Kidney capillary endothelial cell (primary cell): ENCODE measurements around the gene PACRG.

Experiments used
- DNase-seq: peaks from one replicate; pipeline ENCODE4 v3.0.0-alpha.2; 2018; ENCODE audit warnings: low spot score

Gene PACRG

GRCh38 chr6:163352011-163352685, 624.4 kb downstream of the PACRG start:
- DNase-seq: no peak

GRCh38 chr6:163352966-163353365, 625.2 kb downstream of the PACRG start:
- DNase-seq: no peak

GRCh38 chr6:163354085-163354484, 626.3 kb downstream of the PACRG start:
- peak; percentile 76 for DNase-seq

GRCh38 chr6:163354761-163355425, 627.1 kb downstream of the PACRG start:
- peak; percentile 56 for DNase-seq

- peak; percentile 92 for DNase-seq
Observed at GRCh38 chr6:163355426-163355991, 627.7 kb downstream of the PACRG start.

- peak; percentile 74 for DNase-seq
Observed at GRCh38 chr6:163356324-163356723, 628.5 kb downstream of the PACRG start.

GRCh38 chr6:163356743-163357142, 629.0 kb downstream of the PACRG start:
- no peak for DNase-seq

- no peak for DNase-seq
Observed at GRCh38 chr6:163364641-163365040, 636.9 kb downstream of the PACRG start.
